HepG2 (cell line): ENCODE results near the gene NFATC2. TPM values are rescaled to one million over a fixed set of nuclear protein-coding genes. Genes with fewer than 3 reads are reported as not detected.

Experiments
- E2F1 ChIP-seq: sonication (generic); formaldehyde crosslinking; IDR thresholded peaks from 2 replicates; pipeline ENCODE4 v1.5.0; 2020; ENCODE audit warnings: missing genetic modification reagents
- KDM3A ChIP-seq: IDR thresholded peaks from 2 replicates; pipeline ENCODE4 v1.6.1; 2018; ENCODE audit warnings: low read depth, missing compliant biosample characterization
- KLF6 ChIP-seq: IDR thresholded peaks from 2 replicates; pipeline ENCODE4 v1.8.0; 2016; ENCODE audit warnings: missing biosample characterization, missing genetic modification reagents
- MXD1 ChIP-seq: sonication (generic); formaldehyde crosslinking; IDR thresholded peaks from 2 replicates; pipeline ENCODE4 v1.4.0; 2020; ENCODE audit warnings: mild to moderate bottlenecking, missing genetic modification reagents
- NR1H2 ChIP-seq: sonication (generic); formaldehyde crosslinking; IDR thresholded peaks from 2 replicates; pipeline ENCODE4 v1.8.1; 2022; ENCODE audit warnings: low read depth, missing genetic modification reagents, borderline replicate concordance
- PCBP2 ChIP-seq: fragments of 200-400 bp; formaldehyde crosslinking; optimal IDR thresholded peaks from 2 replicates; pipeline ENCODE3; 2018; ENCODE audit warnings: low read length, low read depth; ENCODE audit not compliant: poor library complexity, severe bottlenecking
- PLSCR1 ChIP-seq: sonication (generic); formaldehyde crosslinking; IDR thresholded peaks from 2 replicates; pipeline ENCODE4 v1.5.0; 2020; ENCODE audit warnings: missing genetic modification reagents, mild to moderate bottlenecking, borderline replicate concordance
- SMAD1 ChIP-seq: sonication (generic); formaldehyde crosslinking; IDR thresholded peaks from 2 replicates; pipeline ENCODE4 v1.4.0; 2020; ENCODE audit warnings: missing genetic modification reagents, low read depth, mild to moderate bottlenecking, borderline replicate concordance
- ZBTB33 ChIP-seq: sonication (generic); formaldehyde crosslinking; IDR thresholded peaks from 2 replicates; pipeline ENCODE4 v1.4.0; 2020; ENCODE audit warnings: missing genetic modification reagents
- ZBTB4 ChIP-seq: sonication (generic); formaldehyde crosslinking; IDR thresholded peaks from 2 replicates; pipeline ENCODE4 v1.4.0; 2020; ENCODE audit warnings: missing genetic modification reagents, mild to moderate bottlenecking, borderline replicate concordance
- ZNF333 ChIP-seq: sonication (generic); formaldehyde crosslinking; IDR thresholded peaks from 2 replicates; pipeline ENCODE4 v1.4.0; 2020; ENCODE audit warnings: mild to moderate bottlenecking, missing genetic modification reagents, borderline replicate concordance
- ZNF564 ChIP-seq: sonication (generic); formaldehyde crosslinking; IDR thresholded peaks from 2 replicates; pipeline ENCODE4 v1.8.1; 2023; ENCODE audit warnings: mild to moderate bottlenecking, missing genetic modification reagents
- ZNF605 ChIP-seq: sonication (generic); formaldehyde crosslinking; IDR thresholded peaks from 2 replicates; pipeline ENCODE4 v1.8.0; 2022; ENCODE audit warnings: mild to moderate bottlenecking, missing genetic modification reagents
- ZNF75D ChIP-seq: sonication (generic); formaldehyde crosslinking; IDR thresholded peaks from 2 replicates; pipeline ENCODE4 v1.8.1; 2023; ENCODE audit warnings: missing genetic modification reagents, mild to moderate bottlenecking, borderline replicate concordance
- ZNF773 ChIP-seq: sonication (generic); formaldehyde crosslinking; IDR thresholded peaks from 2 replicates; pipeline ENCODE4 v1.4.0; 2020; ENCODE audit warnings: missing genetic modification reagents, borderline replicate concordance
- ZSCAN30 ChIP-seq: sonication (generic); formaldehyde crosslinking; IDR thresholded peaks from 2 replicates; pipeline ENCODE4 v1.5.0; 2020; ENCODE audit warnings: mild to moderate bottlenecking, missing genetic modification reagents
- ZSCAN31 ChIP-seq: sonication (generic); formaldehyde crosslinking; IDR thresholded peaks from 2 replicates; pipeline ENCODE4 v1.5.0; 2020; ENCODE audit warnings: low read depth, mild to moderate bottlenecking, missing genetic modification reagents
- polyA plus RNA-seq, 8 experiments: library from polyadenylated mRNA; depleted of rRNA in 3 of 8; stranded (reverse) in 7 of 8; unstranded in 1 of 8; fragments of >200 nt; fragmentation: Illumina TruSeq in 4 of 8; extraction: Trizol in 4 of 8; gene quantifications; 2 replicates each; pipeline versions ENCODE4 v1.2.1 to v1.2.3, GENCODE V29; 2011 to 2016; ENCODE audit warnings: low read depth in 4 of 8, missing spikeins in 1 of 8, mixed read lengths in 1 of 8; ENCODE audit not compliant: insufficient read depth in 1 of 8
- total RNA-seq, 5 experiments: library from RNA; depleted of rRNA; stranded (reverse); fragments of >200 nt; fragmentation: Illumina TruSeq; extraction: Trizol; gene quantifications; 2 replicates each; pipeline ENCODE4 v1.2.3, GENCODE V29; 2016; ENCODE audit warnings: low read depth in 1 of 5

NFATC2 gene
- total and polyA plus RNA-seq, 2 of the 13 experiments (the other 11 are each of a cell fraction or from before 2014, with no cell fraction given): 1.9 to 3.3 TPM

GRCh38 chr20:51372176-51372803 lies 170.2 kb downstream of the NFATC2 start (continued):
- no peak for TF ChIP-seq KLF6 (CRISPR knock-in tag)
- TF ChIP-seq ZBTB33 (CRISPR knock-in tag): no peak
- peak; percentile 61; the same call in 1 of the 2 replicates for TF ChIP-seq ZNF605
- no peak for TF ChIP-seq ZNF773 (CRISPR knock-in tag)
- TF ChIP-seq ZNF75D (CRISPR knock-in tag): no peak
- TF ChIP-seq ZSCAN30 (CRISPR knock-in tag): no peak
- no peak for TF ChIP-seq PLSCR1
- no peak for TF ChIP-seq ZNF564 (CRISPR knock-in tag)
- TF ChIP-seq PCBP2: peak; percentile 25
- TF ChIP-seq SMAD1 (CRISPR knock-in tag): 0 out of 2 replicates have a peak, but pooled peaks have one; percentile 45
- TF ChIP-seq KDM3A (CRISPR knock-in tag): 0 out of 2 replicates have a peak, but pooled peaks have one; percentile 25
- TF ChIP-seq ZNF333 (CRISPR knock-in tag): no peak
- peak; percentile 58; the same call in 1 of the 2 replicates for TF ChIP-seq ZSCAN31 (CRISPR knock-in tag)
- TF ChIP-seq E2F1 (CRISPR knock-in tag): no peak
- TF ChIP-seq NR1H2 (CRISPR knock-in tag): 0 out of 2 replicates have a peak, but pooled peaks have one; percentile 27
- TF ChIP-seq ZBTB4 (CRISPR knock-in tag): 0 out of 2 replicates have a peak, but pooled peaks have one; percentile 74
- 0 out of 2 replicates have a peak, but pooled peaks have one; percentile 20 for TF ChIP-seq MXD1
